AG09319 (cell line): ENCODE measurements around the gene CFAP221.
A peak's percentile ranks its signal among the peaks of the same experiment; 100 is the strongest.

Experiments
- DNase-seq: peaks from one replicate; pipeline ENCODE4 v3.0.0-alpha.2; 2010; ENCODE audit warnings: low read depth; ENCODE audit errors: extremely low read depth
- CTCF ChIP-seq: IDR thresholded peaks from 2 replicates; pipeline ENCODE4 v1.5.1; 2011; ENCODE audit warnings: low read depth, mild to moderate bottlenecking, inconsistent platforms, low read length, moderate library complexity

The CFAP221 gene

GRCh38 chr2:119693567-119693966 is 149.3 kb downstream of the CFAP221 start:
- no peak for TF ChIP-seq CTCF
- no peak for DNase-seq

GRCh38 chr2:119693967-119694366 is 149.7 kb downstream of the CFAP221 start:
- no peak for DNase-seq
- no peak for TF ChIP-seq CTCF

- DNase-seq: no peak
- no peak for TF ChIP-seq CTCF
These were observed 150.2 kb downstream of the CFAP221 start for GRCh38 chr2:119694470-119694844.

GRCh38 chr2:119694845-119695521 is 150.7 kb downstream of the CFAP221 start:
- DNase-seq: peak; percentile 14
- no peak for TF ChIP-seq CTCF

- DNase-seq: no peak
- TF ChIP-seq CTCF: no peak
These were observed 151.8 kb downstream of the CFAP221 start for GRCh38 chr2:119696005-119696404.

GRCh38 chr2:119696494-119697030 is 152.3 kb downstream of the CFAP221 start:
- TF ChIP-seq CTCF: no peak
- DNase-seq: no peak

- TF ChIP-seq CTCF: no peak
- no peak for DNase-seq
These were observed 153.2 kb downstream of the CFAP221 start for GRCh38 chr2:119697290-119698020.
